ENCODE measurements around the gene KCNT1. TPM values are rescaled to one million over a fixed set of nuclear protein-coding genes. Genes with fewer than 3 reads are reported as not detected.

KCNT1 gene
- total RNA-seq, 1 experiment from 2014 or later, result 0.68 TPM

DNA sequence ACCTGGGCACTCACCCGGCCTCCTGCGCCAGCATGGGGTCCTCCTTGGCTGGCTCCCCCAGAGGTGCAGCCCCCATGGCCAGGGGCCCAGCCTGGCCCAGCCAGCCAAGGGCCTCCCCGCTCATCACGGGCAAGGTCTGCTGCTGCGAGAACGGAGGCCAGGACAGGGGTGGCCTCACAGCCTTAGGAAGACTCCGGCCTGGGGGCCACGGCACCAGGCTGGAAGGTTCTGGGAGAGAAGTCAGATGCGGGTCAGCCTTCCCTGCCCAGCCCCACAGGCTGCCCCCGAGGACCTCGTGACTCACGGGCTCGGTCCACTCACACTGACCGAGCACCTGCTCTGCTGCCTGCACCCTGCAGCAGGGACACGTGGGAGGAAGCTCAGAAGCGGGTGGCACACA is 6.9 kb upstream of the KCNT1 start:
- H3K14ac ChIP-seq (ENCODE audit: insufficient read depth, low read length), result no peak overlapping the region
- H3K4ac ChIP-seq (ENCODE audit: low read depth, low read length), result no peak overlapping the region
- no peaks in the 10 kb centered on the region for H3K27me3 ChIP-seq (ENCODE audit: insufficient read depth, low read length)
- H3K56ac ChIP-seq (ENCODE audit: insufficient read length, low read depth, low read length), result no peak overlapping the region
- no peaks in the 10 kb centered on the region for H3K9me3 ChIP-seq (ENCODE audit: control insufficient read depth, low read depth, low read length)
- H4K5ac ChIP-seq (ENCODE audit: insufficient read length, low read depth, low read length), result no peak overlapping the region
- H3K23ac ChIP-seq (ENCODE audit: insufficient read length, low read depth, low read length), result no peak overlapping the region
- no peak overlapping the region for H2BK120ac ChIP-seq (ENCODE audit: low read depth, low read length, poor library complexity, severe bottlenecking)
- H3K79me2 ChIP-seq (ENCODE audit: insufficient read depth, low read length), result no peaks in the 10 kb centered on the region
- H3K27ac ChIP-seq (ENCODE audit: insufficient read length, low read depth, low read length), result no peak overlapping the region
- H2BK12ac ChIP-seq (ENCODE audit: insufficient read length, low read depth, low read length), result no peak overlapping the region
- no CpG with 5 or more reads among the region's 16 CpGs for WGBS (ENCODE audit: extremely low coverage, insufficient read length, low lambda C conversion rate)
- H4K20me1 ChIP-seq (ENCODE audit: control insufficient read depth, insufficient read depth, insufficient read length), result no peaks in the 10 kb centered on the region
- H3K79me1 ChIP-seq (ENCODE audit: insufficient read depth, low read depth, low read length, poor library complexity, severe bottlenecking), result no peaks in the 10 kb centered on the region
- no peak overlapping the region for H4K8ac ChIP-seq (replicated peaks; ENCODE audit: insufficient read length, low read depth, low read length)
- H3K4me1 Mint-ChIP-seq, result peaks cover 9 to 13% of the 10 kb centered on the region in 2 experiments
- no peak overlapping the region for H3K18ac ChIP-seq (ENCODE audit: insufficient read length, low read depth, low read length)
- no peak overlapping the region for H2AFZ ChIP-seq (ENCODE audit: low read length)
- DNase-seq, result no peak
- H3K23me2 ChIP-seq (ENCODE audit: insufficient read length, low read depth, low read length, poor library complexity, severe bottlenecking), result no peaks in the 10 kb centered on the region
- no peak overlapping the region for H2BK15ac ChIP-seq (ENCODE audit: low read depth, low read length)
- H2AK5ac ChIP-seq (ENCODE audit: insufficient read length, low read length), result no peak overlapping the region
- H2BK5ac ChIP-seq (ENCODE audit: insufficient read length, low read length), result no peak overlapping the region
- no peaks in the 10 kb centered on the region for H3K4me1 ChIP-seq (ENCODE audit: insufficient read depth, low read length)
- no peak overlapping the region for H4K91ac ChIP-seq (ENCODE audit: insufficient read length, low read depth, low read length)
- H3K4me2 ChIP-seq (ENCODE audit: insufficient read depth, insufficient read length, low read length), result no peak overlapping the region
- H3K27me3 Mint-ChIP-seq (ENCODE audit: low read depth), result peaks cover 2% of the 10 kb centered on the region; the same call in 1 of the 2 replicates
- no peaks in the 10 kb centered on the region; a peak in 1 of 7 replicates for H3K36me3 Mint-ChIP-seq (ENCODE audit: insufficient read depth in 1 of 3, low read depth in 3 of 3)
- TF ChIP-seq, protein P1, sequence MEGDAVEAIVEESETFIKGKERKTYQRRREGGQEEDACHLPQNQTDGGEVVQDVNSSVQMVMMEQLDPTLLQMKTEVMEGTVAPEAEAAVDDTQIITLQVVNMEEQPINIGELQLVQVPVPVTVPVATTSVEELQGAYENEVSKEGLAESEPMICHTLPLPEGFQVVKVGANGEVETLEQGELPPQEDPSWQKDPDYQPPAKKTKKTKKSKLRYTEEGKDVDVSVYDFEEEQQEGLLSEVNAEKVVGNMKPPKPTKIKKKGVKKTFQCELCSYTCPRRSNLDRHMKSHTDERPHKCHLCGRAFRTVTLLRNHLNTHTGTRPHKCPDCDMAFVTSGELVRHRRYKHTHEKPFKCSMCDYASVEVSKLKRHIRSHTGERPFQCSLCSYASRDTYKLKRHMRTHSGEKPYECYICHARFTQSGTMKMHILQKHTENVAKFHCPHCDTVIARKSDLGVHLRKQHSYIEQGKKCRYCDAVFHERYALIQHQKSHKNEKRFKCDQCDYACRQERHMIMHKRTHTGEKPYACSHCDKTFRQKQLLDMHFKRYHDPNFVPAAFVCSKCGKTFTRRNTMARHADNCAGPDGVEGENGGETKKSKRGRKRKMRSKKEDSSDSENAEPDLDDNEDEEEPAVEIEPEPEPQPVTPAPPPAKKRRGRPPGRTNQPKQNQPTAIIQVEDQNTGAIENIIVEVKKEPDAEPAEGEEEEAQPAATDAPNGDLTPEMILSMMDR (conservative IDR thresholded peaks at IDR 0.05), result no peak
- no peaks in the 10 kb centered on the region; a peak in 1 of 5 replicates for H3K9me3 Mint-ChIP-seq
- no peak overlapping the region for H3T11ph ChIP-seq (ENCODE audit: low read length)
- no peak overlapping the region for H3K4me3 Mint-ChIP-seq
- H2BK20ac ChIP-seq (ENCODE audit: low read depth, low read length, poor library complexity, severe bottlenecking), result no peak overlapping the region
- no peak overlapping the region for H3K9ac ChIP-seq (ENCODE audit: extremely low read depth, insufficient read length, low read length)
- no peak overlapping the region for H3K27ac Mint-ChIP-seq
